ENCODE data around the gene SLC39A12.

- no peak for TF ChIP-seq CTCF (conservative IDR thresholded peaks at IDR 0.05; ENCODE audit: low read depth in 2 of 2)
- no peak for TF ChIP-seq POLR2AphosphoS5 (IDR thresholded peaks at IDR 0.05; ENCODE audit: low read depth)
- no peak for TF ChIP-seq EZH2 (IDR thresholded peaks at IDR 0.05; ENCODE audit: low read depth, unreplicated experiment)
- TF ChIP-seq REST (IDR thresholded peaks at IDR 0.05; ENCODE audit: unreplicated experiment) = no peak
- TF ChIP-seq CREB1 (CRISPR knock-in tag; IDR thresholded peaks at IDR 0.05; ENCODE audit: low read depth) = no peak
- TF ChIP-seq JUNB (IDR thresholded peaks at IDR 0.05; ENCODE audit: unreplicated experiment) = no peak
- no peak for TF ChIP-seq ZNF331 (CRISPR knock-in tag; IDR thresholded peaks at IDR 0.05; ENCODE audit: low read depth)
- TF ChIP-seq EZH2phosphoT487 (IDR thresholded peaks at IDR 0.05; ENCODE audit: unreplicated experiment) = no peak
- TF ChIP-seq STAT1 (IDR thresholded peaks at IDR 0.05; ENCODE audit: unreplicated experiment) = no peak
- no peak for TF ChIP-seq NANOG (IDR thresholded peaks at IDR 0.05; ENCODE audit: borderline replicate concordance)
These were observed 33.4 kb upstream of the SLC39A12 start for GRCh38 chr10:17918187-17918903.
